Measurements from ENCODE around the gene PAK5. TPM values are rescaled to one million over a fixed set of nuclear protein-coding genes. Genes with fewer than 3 reads are reported as not detected.

The PAK5 gene
- total and polyA plus RNA-seq, 4 donors: 0.02 to 0.17 (median 0.04) TPM; not detected in 1

DNA sequence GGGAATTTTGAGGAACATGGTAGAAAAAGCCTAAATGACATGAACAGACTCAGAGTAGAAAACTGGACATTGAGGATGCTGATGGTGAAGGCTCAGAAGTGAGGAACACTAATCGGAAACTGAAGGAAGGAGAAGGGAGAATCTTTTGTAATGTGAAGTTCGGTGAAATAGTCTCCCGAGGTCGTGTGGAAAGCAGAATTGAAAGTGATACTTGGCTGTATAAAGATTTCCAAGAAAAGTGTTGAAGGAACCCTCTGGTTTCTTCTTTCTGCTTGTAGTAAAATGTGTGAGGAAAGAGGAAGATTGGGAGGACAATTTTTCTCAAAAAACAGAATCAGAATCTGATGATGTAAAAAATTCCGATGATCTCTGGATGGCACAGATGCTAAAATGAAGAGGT, 209.0 kb downstream of the PAK5 start (continued):
- TF ChIP-seq YY1 (IDR thresholded peaks at IDR 0.05): no peak
- no peak for TF ChIP-seq RAD21 (IDR thresholded peaks at IDR 0.05)
- TF ChIP-seq, protein P1, sequence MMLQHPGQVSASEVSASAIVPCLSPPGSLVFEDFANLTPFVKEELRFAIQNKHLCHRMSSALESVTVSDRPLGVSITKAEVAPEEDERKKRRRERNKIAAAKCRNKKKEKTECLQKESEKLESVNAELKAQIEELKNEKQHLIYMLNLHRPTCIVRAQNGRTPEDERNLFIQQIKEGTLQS (IDR thresholded peaks at IDR 0.05): no peak
- no peak for TF ChIP-seq TAF1 (conservative IDR thresholded peaks at IDR 0.05)
- TF ChIP-seq, protein P2, sequence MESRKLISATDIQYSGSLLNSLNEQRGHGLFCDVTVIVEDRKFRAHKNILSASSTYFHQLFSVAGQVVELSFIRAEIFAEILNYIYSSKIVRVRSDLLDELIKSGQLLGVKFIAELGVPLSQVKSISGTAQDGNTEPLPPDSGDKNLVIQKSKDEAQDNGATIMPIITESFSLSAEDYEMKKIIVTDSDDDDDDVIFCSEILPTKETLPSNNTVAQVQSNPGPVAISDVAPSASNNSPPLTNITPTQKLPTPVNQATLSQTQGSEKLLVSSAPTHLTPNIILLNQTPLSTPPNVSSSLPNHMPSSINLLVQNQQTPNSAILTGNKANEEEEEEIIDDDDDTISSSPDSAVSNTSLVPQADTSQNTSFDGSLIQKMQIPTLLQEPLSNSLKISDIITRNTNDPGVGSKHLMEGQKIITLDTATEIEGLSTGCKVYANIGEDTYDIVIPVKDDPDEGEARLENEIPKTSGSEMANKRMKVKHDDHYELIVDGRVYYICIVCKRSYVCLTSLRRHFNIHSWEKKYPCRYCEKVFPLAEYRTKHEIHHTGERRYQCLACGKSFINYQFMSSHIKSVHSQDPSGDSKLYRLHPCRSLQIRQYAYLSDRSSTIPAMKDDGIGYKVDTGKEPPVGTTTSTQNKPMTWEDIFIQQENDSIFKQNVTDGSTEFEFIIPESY (IDR thresholded peaks at IDR 0.05): no peak
- TF ChIP-seq HNF4A (conservative IDR thresholded peaks at IDR 0.05): no peak
- TF ChIP-seq HNF4G (IDR thresholded peaks at IDR 0.05): no peak

DNA sequence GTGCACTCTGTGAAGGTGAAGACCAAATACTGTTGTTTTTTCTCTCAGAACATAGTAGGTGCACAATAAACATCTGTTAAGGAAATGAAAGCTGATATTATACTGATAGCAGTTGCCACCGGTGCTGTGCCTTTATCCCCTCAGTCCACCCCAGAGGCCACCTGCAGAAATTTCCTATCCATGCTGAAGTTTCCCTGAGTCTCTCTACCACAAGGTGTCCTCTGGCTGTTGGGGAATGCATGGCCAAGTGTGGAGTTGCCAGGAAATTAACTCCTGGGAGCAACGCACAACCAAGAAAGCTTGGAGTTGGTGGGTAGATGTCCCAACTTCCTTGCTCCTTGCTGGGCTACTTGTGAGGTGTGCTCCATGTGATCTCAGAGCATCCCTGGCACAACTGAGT, 210.3 kb downstream of the PAK5 start:
- no peak overlapping the region for H3K4me3 ChIP-seq (ENCODE audit: low read depth in 1 of 3, low read length in 3 of 3)
- TF ChIP-seq NR2F2 (IDR thresholded peaks at IDR 0.05) (no peak), YY1 (IDR thresholded peaks at IDR 0.05) (no peak), JUND (IDR thresholded peaks at IDR 0.05) (no peak), SP1 (IDR thresholded peaks at IDR 0.05) (no peak), FOXA1 (IDR thresholded peaks at IDR 0.05) (no peak), MAX (IDR thresholded peaks at IDR 0.05) (no peak), CTCF (IDR thresholded peaks at IDR 0.05; ENCODE audit: low read depth, low read length, missing input control) (no peak), EGR1 (IDR thresholded peaks at IDR 0.05; ENCODE audit: low read depth in 2 of 2) (no peak), RAD21 (IDR thresholded peaks at IDR 0.05) (no peak), RXRA (IDR thresholded peaks at IDR 0.05) (no peak), HNF4G (IDR thresholded peaks at IDR 0.05) (no peak), FOXA2 (IDR thresholded peaks at IDR 0.05) (no peak), HNF4A (conservative IDR thresholded peaks at IDR 0.05) (no peak), GABPA (IDR thresholded peaks at IDR 0.05 in 1 of 2, conservative IDR thresholded peaks at IDR 0.05 in 1 of 2) (no peak)
- TF ChIP-seq, protein P2 (IDR thresholded peaks at IDR 0.05): no peak
- TF ChIP-seq, protein P3, sequence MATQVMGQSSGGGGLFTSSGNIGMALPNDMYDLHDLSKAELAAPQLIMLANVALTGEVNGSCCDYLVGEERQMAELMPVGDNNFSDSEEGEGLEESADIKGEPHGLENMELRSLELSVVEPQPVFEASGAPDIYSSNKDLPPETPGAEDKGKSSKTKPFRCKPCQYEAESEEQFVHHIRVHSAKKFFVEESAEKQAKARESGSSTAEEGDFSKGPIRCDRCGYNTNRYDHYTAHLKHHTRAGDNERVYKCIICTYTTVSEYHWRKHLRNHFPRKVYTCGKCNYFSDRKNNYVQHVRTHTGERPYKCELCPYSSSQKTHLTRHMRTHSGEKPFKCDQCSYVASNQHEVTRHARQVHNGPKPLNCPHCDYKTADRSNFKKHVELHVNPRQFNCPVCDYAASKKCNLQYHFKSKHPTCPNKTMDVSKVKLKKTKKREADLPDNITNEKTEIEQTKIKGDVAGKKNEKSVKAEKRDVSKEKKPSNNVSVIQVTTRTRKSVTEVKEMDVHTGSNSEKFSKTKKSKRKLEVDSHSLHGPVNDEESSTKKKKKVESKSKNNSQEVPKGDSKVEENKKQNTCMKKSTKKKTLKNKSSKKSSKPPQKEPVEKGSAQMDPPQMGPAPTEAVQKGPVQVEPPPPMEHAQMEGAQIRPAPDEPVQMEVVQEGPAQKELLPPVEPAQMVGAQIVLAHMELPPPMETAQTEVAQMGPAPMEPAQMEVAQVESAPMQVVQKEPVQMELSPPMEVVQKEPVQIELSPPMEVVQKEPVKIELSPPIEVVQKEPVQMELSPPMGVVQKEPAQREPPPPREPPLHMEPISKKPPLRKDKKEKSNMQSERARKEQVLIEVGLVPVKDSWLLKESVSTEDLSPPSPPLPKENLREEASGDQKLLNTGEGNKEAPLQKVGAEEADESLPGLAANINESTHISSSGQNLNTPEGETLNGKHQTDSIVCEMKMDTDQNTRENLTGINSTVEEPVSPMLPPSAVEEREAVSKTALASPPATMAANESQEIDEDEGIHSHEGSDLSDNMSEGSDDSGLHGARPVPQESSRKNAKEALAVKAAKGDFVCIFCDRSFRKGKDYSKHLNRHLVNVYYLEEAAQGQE (IDR thresholded peaks at IDR 0.05): no peak
- TF ChIP-seq, protein P1 (IDR thresholded peaks at IDR 0.05): no peak
- H3K36me3 ChIP-seq (ENCODE audit: control insufficient read depth in 4 of 4, insufficient read depth in 3 of 4, low read depth in 1 of 4, low read length in 3 of 4): no peaks in the 10 kb centered on the region
- no peak for DNase-seq (ENCODE audit: low spot score)
- no peaks in the 10 kb centered on the region for H3K9me3 ChIP-seq (ENCODE audit: control insufficient read depth in 4 of 4, low read length in 3 of 4)
- H3K4me1 ChIP-seq (ENCODE audit: control insufficient read depth in 4 of 4, insufficient read depth in 4 of 4, low read length in 3 of 4): no peaks in the 10 kb centered on the region
- no peak overlapping the region for H3K27ac ChIP-seq (ENCODE audit: low read depth in 1 of 2, low read length in 2 of 2)
- WGBS: 81% methylated on average over 2 of the region's 2 CpGs
- no peak overlapping the region for H3K9ac ChIP-seq (ENCODE audit: low read depth in 1 of 2, low read length in 2 of 2)
- H3K27me3 ChIP-seq (ENCODE audit: control insufficient read depth in 4 of 4, insufficient read depth in 4 of 4, low read length in 3 of 4): peaks cover 0 to 7% (median 2%) of the 10 kb centered on the region in 4 donors
